AG04450 (cell line): ENCODE measurements around the gene SMC2. TPM values are rescaled to one million over a fixed set of nuclear protein-coding genes. Genes with fewer than 3 reads are reported as not detected.

Source experiments
- CTCF ChIA-PET: fragments of 300-600, 350-600 bp; formaldehyde crosslinking; extraction: SDS; loops from one replicate; lab custom pipeline; 2022; ENCODE audit warnings: antibody characterized with exemption, inconsistent platforms; lab: Charles Lee
- POLR2A ChIA-PET: fragments of 350-600 bp; formaldehyde crosslinking; extraction: SDS; loops from one replicate; lab custom pipeline; 2021; ENCODE audit warnings: antibody characterized with exemption, inconsistent platforms; lab: Yijun Ruan, JAX
- DNase-seq: peaks from one replicate; pipeline ENCODE4 v3.0.0-alpha.2; 2011; ENCODE audit warnings: low read depth, low spot score
- H3K27ac ChIP-seq: one replicate; pipeline ENCODE4 v1.5.1; 2012; ENCODE audit warnings: low read depth, low read length, control low read depth
- H3K27me3 ChIP-seq: one replicate; pipeline ENCODE4 v1.6.0; 2012; ENCODE audit warnings: low read length; ENCODE audit not compliant: control insufficient read depth, insufficient read depth
- H3K4me3 ChIP-seq: 2 replicates; pipeline ENCODE4 v1.5.1; 2011; ENCODE audit warnings: mild to moderate bottlenecking, low read depth, low read length, control low read depth
- H3K9me3 ChIP-seq: 2 replicates; pipeline ENCODE4 v1.5.1; 2012; ENCODE audit warnings: low read length; ENCODE audit not compliant: control insufficient read depth, insufficient read depth
- polyA plus RNA-seq: library from polyadenylated mRNA; depleted of rRNA; stranded (reverse); fragments of >200 nt; gene quantifications from 2 replicates; pipeline ENCODE4 v1.2.3, GENCODE V29; 2011
- TF ChIP-seq, protein P1 (sequence below): IDR thresholded peaks from 2 replicates; pipeline ENCODE4 v1.5.1; 2011; ENCODE audit warnings: low read depth, low read length, control low read depth, inconsistent platforms

SMC2 gene
- polyA plus RNA-seq, 1 experiment: 9.3 TPM

DNA sequence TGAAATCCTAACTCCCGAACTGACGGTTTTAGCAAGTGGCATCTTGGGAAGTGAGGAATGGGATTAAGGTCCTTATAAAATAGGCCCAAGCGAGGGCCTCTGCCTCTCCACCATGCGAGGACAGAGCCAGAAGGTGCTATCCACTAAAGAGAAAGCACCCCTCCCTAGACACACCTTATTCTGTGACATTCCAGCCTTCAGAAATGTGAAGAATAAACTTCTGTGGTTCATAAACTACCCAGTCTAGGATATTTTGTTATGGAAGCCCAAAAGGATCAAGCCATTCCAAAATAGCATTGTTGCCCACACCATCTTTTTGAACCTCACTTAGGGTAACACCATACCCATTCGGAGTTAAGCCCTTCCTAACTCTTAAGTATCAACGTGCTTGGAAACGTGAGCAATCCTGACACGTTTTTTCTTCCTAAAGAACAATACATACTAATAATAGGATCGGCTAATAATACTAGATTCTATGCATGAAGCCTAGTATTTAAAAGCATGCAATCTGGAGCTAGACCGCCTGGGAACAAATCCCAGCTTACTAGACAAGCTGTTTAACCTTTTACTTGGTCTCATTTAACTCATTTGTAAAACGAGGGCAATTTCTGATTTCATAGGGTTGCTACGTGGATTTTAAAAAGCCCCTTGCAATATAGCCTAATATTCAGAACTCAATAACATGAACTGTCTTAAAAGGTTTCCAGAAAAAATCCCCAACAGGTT is 1.1 kb upstream of the SMC2 start:
- H3K27ac ChIP-seq: peak overlapping the region; percentile 93
- TF ChIP-seq, protein P1, sequence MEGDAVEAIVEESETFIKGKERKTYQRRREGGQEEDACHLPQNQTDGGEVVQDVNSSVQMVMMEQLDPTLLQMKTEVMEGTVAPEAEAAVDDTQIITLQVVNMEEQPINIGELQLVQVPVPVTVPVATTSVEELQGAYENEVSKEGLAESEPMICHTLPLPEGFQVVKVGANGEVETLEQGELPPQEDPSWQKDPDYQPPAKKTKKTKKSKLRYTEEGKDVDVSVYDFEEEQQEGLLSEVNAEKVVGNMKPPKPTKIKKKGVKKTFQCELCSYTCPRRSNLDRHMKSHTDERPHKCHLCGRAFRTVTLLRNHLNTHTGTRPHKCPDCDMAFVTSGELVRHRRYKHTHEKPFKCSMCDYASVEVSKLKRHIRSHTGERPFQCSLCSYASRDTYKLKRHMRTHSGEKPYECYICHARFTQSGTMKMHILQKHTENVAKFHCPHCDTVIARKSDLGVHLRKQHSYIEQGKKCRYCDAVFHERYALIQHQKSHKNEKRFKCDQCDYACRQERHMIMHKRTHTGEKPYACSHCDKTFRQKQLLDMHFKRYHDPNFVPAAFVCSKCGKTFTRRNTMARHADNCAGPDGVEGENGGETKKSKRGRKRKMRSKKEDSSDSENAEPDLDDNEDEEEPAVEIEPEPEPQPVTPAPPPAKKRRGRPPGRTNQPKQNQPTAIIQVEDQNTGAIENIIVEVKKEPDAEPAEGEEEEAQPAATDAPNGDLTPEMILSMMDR: no peak
- no peak for DNase-seq
- ChIA-PET POLR2A (interaction anchor here (0.6 to 1.4 kb wide), 2 partner anchors 16 to 18 kb away, joined by 4 to 7 read pairs; no protein-coding TSS in a partner anchor), CTCF (interaction anchor here (0.5 to 3.7 kb wide), 7 partner anchors 15 to 1532 kb away, joined by 3 to 32 read pairs (median 5); no protein-coding TSS in a partner anchor)
- peak overlapping the region; percentile 71 for H3K4me3 ChIP-seq
- H3K27me3 ChIP-seq: no peaks in the 10 kb centered on the region
- no peaks in the 10 kb centered on the region for H3K9me3 ChIP-seq

DNA sequence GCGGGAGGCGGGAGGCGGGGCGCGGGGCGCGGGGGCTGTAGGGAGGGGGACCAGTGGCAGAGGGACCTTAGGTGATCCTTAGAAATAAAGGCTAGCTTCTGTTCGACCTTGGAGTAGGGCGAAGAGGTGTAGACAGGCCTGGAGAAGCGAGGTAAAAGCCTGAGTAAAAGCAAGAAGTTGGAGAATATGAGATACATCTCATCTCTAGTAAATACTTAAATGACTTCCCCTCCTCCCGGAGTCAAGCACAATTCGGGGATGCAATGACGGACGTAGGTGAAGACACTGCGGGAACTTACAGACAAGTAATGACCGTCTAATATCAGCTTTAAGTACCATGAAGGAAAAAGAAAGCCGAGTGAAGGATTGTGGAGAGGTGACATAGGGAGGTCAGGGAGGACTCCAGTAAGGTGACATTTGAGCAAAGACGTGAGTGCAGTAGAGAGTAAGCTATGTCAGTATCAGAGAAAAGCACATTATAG is 466 bp downstream of the SMC2 start:
- ChIA-PET POLR2A (interaction anchor here (1.4 kb wide), 1 partner anchor 20 kb away, joined by 7 read pairs; no protein-coding TSS in a partner anchor), CTCF (interaction anchor here (1.5 kb wide), 1 partner anchor 20 kb away, joined by 5 read pairs; no protein-coding TSS in a partner anchor)
- H3K4me3 ChIP-seq: peak overlapping the region; percentile 71
- no peak for DNase-seq
- no peaks in the 10 kb centered on the region for H3K27me3 ChIP-seq
- no peak overlapping the region for H3K27ac ChIP-seq
- H3K9me3 ChIP-seq: no peaks in the 10 kb centered on the region
- TF ChIP-seq, protein P1: no peak

DNA sequence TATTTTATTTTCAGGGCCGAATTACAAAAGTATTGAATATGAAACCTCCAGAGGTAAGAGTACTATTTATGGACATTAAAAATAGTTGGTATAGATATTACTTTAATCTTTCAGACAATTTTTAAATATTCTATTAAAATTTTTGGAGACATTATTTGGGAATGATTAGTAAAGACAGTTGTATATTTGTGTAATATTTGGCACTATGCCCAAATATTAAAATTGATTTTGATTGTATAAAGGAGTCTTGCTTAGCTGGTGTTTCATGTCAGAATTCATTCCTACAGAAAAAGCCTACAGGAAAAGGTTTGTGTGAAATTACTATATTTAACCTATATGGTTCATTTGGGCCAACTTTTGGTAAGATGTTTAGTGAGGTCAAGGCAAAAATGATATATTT is 5.5 kb downstream of the SMC2 start:
- no peaks in the 10 kb centered on the region for H3K9me3 ChIP-seq
- no peak overlapping the region for H3K4me3 ChIP-seq
- no peak overlapping the region for H3K27ac ChIP-seq
- ChIA-PET POLR2A (no interaction called here), CTCF (interaction anchor here (0.6 to 1.5 kb wide), 3 partner anchors 8 to 154 kb away, joined by 3 to 5 read pairs (median 5); no protein-coding TSS in a partner anchor)
- TF ChIP-seq, protein P1: no peak
- DNase-seq: no peak
- H3K27me3 ChIP-seq: no peaks in the 10 kb centered on the region

DNA sequence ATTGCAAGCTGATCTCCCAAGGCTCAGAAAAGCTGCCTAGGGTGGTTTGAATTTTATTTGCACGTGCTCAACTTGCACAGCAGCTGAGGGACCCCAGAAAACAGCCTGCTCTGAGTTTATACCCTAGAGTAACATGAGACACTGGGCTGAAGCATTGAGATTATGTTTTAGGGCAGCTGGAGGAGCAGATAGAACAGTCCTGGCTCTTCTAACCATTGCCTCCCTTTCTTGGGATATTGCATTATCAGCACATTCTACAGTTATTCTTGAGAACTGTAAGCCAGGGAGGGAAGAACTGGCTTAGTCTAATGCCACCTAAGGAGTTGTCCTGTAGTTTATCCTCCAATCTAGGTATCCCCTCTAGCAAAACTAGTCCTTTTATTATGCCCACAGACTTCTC is 10.3 kb downstream of the SMC2 start:
- POLR2A ChIA-PET: no interaction called here
- DNase-seq: no peak
- TF ChIP-seq, protein P1: no peak
- no peak overlapping the region for H3K4me3 ChIP-seq
- H3K27ac ChIP-seq: no peak overlapping the region
- H3K9me3 ChIP-seq: no peaks in the 10 kb centered on the region
- CTCF ChIA-PET: no interaction called here
- H3K27me3 ChIP-seq: no peaks in the 10 kb centered on the region

DNA sequence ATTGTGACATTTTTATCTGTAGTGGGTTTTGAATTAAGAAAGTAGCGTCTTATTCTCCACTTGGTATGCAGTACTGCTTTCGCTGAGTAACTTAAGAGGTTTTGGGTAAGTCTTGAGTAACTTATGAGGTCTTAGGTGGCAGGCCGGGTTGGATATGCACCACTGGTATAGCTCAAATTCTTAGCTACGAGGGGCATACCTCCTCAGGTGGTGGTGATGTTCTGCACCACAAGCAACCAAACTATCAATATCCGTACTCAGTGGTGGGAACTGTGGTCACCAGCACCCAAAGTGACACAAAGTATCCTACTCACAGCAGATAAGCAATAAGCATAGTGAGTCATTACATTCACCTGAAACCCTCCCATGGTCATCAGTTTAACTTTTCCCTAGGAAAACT is 13.7 kb downstream of the SMC2 start:
- H3K9me3 ChIP-seq: no peaks in the 10 kb centered on the region
- POLR2A ChIA-PET: no interaction called here
- TF ChIP-seq, protein P1: no peak

More for the DNA sequence above, 13.7 kb downstream of the SMC2 start:
- H3K27ac ChIP-seq: no peak overlapping the region
- no peak overlapping the region for H3K4me3 ChIP-seq
- no peaks in the 10 kb centered on the region for H3K27me3 ChIP-seq
- CTCF ChIA-PET: no interaction called here
- no peak for DNase-seq
